ENCODE results near the gene SKIC2. TPM values are rescaled to one million over a fixed set of nuclear protein-coding genes. Genes with fewer than 3 reads are reported as not detected.

The SKIC2 gene
- total and polyA plus RNA-seq, 4 donors = 28.1 to 78.0 (median 61.6) TPM

DNA sequence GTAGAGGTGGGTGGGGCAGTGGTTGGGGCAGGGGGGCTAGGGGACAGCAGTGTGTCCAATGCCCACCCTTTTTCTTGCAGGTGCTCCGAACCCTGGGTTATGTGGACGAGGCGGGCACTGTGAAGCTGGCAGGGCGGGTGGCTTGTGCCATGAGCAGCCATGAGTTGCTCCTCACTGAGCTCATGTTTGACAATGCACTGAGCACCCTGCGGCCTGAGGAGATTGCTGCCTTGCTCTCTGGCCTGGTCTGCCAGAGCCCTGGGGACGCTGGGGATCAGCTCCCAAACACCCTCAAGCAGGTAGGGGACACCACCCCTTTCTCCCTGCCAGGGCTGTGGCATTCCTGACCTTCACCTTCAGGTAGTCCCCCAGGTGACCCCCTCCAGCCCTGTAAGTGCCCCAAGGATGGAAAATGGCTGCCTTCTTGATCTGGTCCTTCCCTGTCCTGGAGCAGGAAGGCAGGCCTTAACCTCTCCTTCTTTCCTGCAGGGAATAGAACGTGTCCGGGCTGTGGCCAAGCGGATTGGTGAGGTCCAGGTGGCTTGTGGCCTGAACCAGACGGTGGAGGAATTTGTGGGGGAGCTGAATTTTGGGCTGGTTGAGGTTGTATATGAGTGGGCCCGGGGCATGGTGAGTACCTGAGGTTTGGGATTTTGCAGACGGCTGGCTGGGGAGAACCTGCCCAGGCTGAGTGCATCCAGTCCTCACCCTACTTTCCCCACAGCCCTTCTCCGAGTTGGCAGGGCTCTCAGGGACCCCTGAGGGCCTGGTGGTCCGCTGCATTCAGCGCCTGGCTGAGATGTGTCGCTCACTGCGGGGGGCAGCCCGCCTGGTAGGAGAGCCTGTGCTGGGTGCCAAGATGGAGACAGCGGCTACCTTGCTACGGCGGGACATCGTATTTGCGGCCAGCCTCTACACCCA lies 10.1 kb downstream of the SKIC2 start:
- no peak overlapping the region for H3K9ac ChIP-seq (ENCODE audit: insufficient read depth in 1 of 2, low read length in 2 of 2)
- no peak overlapping the region for H3K4me3 ChIP-seq
- H3K4me1 ChIP-seq (ENCODE audit: control insufficient read depth in 5 of 5, insufficient read depth in 5 of 5, low read length in 5 of 5) = peaks cover 5 to 25% (median 8%) of the 10 kb centered on the region in 5 donors
- DNase-seq = no peak
- peaks cover 7 to 50% (median 26%) of the 10 kb centered on the region in 4 donors for H3K36me3 ChIP-seq (ENCODE audit: control insufficient read depth in 4 of 4, insufficient read depth in 4 of 4, low read length in 4 of 4)
- H3K9me3 ChIP-seq (ENCODE audit: control insufficient read depth in 4 of 4, insufficient read depth in 3 of 4, low read length in 3 of 4) = no peaks in the 10 kb centered on the region
- TF ChIP-seq, protein P1, sequence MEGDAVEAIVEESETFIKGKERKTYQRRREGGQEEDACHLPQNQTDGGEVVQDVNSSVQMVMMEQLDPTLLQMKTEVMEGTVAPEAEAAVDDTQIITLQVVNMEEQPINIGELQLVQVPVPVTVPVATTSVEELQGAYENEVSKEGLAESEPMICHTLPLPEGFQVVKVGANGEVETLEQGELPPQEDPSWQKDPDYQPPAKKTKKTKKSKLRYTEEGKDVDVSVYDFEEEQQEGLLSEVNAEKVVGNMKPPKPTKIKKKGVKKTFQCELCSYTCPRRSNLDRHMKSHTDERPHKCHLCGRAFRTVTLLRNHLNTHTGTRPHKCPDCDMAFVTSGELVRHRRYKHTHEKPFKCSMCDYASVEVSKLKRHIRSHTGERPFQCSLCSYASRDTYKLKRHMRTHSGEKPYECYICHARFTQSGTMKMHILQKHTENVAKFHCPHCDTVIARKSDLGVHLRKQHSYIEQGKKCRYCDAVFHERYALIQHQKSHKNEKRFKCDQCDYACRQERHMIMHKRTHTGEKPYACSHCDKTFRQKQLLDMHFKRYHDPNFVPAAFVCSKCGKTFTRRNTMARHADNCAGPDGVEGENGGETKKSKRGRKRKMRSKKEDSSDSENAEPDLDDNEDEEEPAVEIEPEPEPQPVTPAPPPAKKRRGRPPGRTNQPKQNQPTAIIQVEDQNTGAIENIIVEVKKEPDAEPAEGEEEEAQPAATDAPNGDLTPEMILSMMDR (IDR thresholded peaks at IDR 0.05; ENCODE audit: control extremely low read depth, extremely low read depth) = no peak
- 88 to 89% methylated on average over 23 of the region's 23 CpGs for WGBS, 2 donors
- ATAC-seq (ENCODE audit: insufficient read depth, low FRiP score) = no peak
- no peak overlapping the region for H3K27ac ChIP-seq (ENCODE audit: low read depth in 1 of 2, low read length in 1 of 2)
- H3K27me3 ChIP-seq (ENCODE audit: control insufficient read depth in 3 of 3, insufficient read depth in 3 of 3, low read length in 2 of 3) = no peaks in the 10 kb centered on the region

DNA sequence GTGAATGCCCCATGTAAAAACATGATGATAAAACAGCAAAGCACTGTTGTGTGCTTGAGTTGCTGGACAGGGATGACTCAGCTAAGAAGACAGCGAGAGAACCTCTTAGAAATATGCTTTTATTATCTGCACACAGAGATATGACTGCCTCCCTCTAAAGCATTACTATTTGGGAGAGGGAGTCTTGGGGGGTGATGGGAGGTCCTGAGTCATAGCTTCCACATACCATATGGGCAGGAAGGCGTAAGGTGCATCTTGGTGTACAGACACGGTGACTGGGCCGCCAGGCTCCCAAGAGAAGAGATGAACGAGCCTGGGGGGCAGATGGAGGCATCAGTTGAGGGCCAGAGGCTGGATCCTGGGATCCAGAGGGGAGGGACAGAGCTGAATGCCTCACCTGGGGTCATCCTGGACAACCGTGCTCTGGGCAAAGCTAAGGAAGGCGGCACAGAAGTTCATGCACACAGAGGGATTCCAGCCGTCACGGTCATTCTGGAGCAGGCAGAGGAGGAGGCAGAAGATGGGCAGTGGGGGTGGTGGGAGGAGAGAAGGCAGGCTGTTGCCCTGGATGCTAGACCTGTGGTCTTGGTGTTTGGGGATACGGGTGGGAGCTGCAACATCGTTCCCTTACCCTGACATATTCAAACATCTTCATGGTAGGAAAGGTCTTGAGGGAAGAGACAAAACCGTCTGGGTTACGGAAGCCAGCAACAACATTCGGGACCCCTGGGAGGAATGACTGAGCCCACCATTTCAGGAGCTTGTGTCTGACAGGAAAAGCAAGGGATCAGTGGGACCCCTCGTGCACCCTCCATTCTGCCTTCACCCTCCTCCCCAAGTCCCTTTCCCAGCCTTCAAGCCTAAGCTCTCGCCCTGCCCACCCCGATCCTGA lies 11.0 kb downstream of the SKIC2 start:
- Histone ChIP-seq H3K36me3 (ENCODE audit: control insufficient read depth in 4 of 4, insufficient read depth in 4 of 4, low read length in 4 of 4) (peaks cover 7 to 47% (median 24%) of the 10 kb centered on the region in 4 donors), H3K27me3 (ENCODE audit: control insufficient read depth in 3 of 3, insufficient read depth in 3 of 3, low read length in 2 of 3) (no peaks in the 10 kb centered on the region), H3K27ac (ENCODE audit: low read depth in 1 of 2, low read length in 1 of 2) (peak overlapping the region in 1 of 2 donors; percentile 93), H3K4me3 (no peak overlapping the region), H3K4me1 (ENCODE audit: control insufficient read depth in 5 of 5, insufficient read depth in 5 of 5, low read length in 5 of 5) (peaks cover 5 to 25% (median 8%) of the 10 kb centered on the region in 5 donors), H3K9ac (ENCODE audit: insufficient read depth in 1 of 2, low read length in 2 of 2) (no peak overlapping the region), H3K9me3 (ENCODE audit: control insufficient read depth in 4 of 4, insufficient read depth in 3 of 4, low read length in 3 of 4) (no peaks in the 10 kb centered on the region)
- TF ChIP-seq, protein P1 (IDR thresholded peaks at IDR 0.05; ENCODE audit: control extremely low read depth, extremely low read depth) = no peak
- WGBS, 2 donors = 81 to 86% methylated on average over 17 of the region's 17 CpGs
- DNase-seq (no peak), ATAC-seq (ENCODE audit: insufficient read depth, low FRiP score) (no peak)

DNA sequence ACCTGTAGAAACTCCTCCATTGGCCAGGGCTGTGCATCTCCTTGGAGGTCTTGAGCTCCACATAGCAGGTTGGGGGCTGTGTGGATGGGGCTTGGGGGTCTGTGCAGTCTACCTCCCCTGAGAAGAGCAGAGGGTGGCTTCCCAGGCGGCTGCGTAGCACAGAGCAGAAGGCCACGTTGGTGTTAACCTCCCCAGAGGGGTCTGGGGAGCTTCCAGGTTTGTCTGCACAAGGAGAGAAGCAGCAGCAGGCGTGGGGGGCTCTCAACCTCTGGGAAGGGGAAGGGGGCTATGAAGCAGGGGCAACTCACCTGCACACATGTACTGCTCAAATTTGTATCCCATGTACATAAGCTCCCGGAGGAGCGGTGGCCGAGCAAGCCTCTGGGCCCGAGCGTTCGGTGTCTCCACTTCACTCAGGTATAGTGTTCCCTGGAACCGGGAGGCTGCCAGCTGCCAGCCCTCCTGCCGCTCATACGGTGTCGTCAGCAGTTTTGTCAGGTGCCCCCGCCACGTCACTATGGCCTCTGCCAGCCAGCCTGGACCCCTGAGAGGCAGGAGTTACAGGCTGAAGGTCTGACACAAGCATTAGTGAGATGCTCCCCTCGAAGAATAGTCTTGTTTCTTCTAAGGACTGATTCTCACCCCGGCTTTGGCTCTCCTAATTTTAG lies 11.8 kb downstream of the SKIC2 start:
- H3K4me1 ChIP-seq (ENCODE audit: control insufficient read depth in 5 of 5, insufficient read depth in 5 of 5, low read length in 5 of 5) = peaks cover 5 to 25% (median 8%) of the 10 kb centered on the region in 5 donors
- H3K9ac ChIP-seq (ENCODE audit: insufficient read depth in 1 of 2, low read length in 2 of 2) = peak overlapping the region; percentile 88 to 97
- H3K27ac ChIP-seq (ENCODE audit: low read depth in 1 of 2, low read length in 1 of 2) = peak overlapping the region; percentile 90 to 93
- no peaks in the 10 kb centered on the region for H3K27me3 ChIP-seq (ENCODE audit: control insufficient read depth in 3 of 3, insufficient read depth in 3 of 3, low read length in 2 of 3)
- ATAC-seq (ENCODE audit: insufficient read depth, low FRiP score) = no peak
- no peak for DNase-seq
- H3K4me3 ChIP-seq = no peak overlapping the region
- TF ChIP-seq, protein P1 (IDR thresholded peaks at IDR 0.05; ENCODE audit: control extremely low read depth, extremely low read depth) = no peak
- no peaks in the 10 kb centered on the region for H3K9me3 ChIP-seq (ENCODE audit: control insufficient read depth in 4 of 4, insufficient read depth in 3 of 4, low read length in 3 of 4)
- WGBS, 2 donors = 80 to 89% methylated on average over 18 of the region's 18 CpGs
- peaks cover 6 to 43% (median 22%) of the 10 kb centered on the region in 4 donors for H3K36me3 ChIP-seq (ENCODE audit: control insufficient read depth in 4 of 4, insufficient read depth in 4 of 4, low read length in 4 of 4)
